Activated naive CD4-positive, alpha-beta T cell treated with Interleukin-2 at 50 U/mL for 16 hours (primary cell): Measurements from ENCODE around the gene PCP2.

Source experiments
- DNase-seq: peaks from one replicate; pipeline ENCODE4 v3.0.0-alpha.2; 2020

Gene PCP2

DNA sequence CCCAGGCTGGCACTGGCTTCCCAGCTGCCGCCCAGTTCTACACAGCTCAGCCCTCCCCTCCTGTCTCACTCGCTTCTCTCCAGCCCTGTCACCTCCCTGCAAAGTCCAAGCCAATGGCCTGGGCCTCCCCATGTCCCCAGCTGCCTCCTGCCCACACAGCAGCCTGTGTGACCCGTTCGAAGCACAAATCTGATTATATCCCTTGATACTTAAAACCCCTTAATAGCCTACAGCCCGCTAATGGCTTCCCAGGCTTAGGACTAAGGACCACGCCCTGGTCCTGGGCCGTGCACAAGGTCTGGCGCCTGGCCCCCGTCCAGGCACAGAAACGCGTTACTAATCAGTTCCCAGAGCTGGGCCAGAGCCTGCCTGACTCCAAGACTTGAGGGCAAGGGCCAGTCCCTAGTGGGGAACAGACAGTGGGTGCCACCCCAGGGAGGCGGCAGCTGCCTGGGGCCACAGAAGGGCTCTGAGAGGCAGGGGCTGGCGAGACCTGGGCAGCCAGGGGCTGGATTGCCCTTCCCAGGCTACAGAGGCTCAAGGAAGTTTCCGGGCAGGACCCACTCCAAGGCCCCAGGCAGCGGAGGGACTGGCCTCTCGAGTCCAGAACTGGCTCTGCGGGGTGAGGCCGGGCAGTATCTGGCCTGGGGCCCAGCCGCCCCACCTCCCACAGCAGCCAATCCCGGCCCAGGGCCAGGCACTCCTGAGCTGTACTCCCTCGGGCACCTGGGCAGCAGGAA, 14.6 kb downstream of the PCP2 start:
- DNase-seq: no peak

DNA sequence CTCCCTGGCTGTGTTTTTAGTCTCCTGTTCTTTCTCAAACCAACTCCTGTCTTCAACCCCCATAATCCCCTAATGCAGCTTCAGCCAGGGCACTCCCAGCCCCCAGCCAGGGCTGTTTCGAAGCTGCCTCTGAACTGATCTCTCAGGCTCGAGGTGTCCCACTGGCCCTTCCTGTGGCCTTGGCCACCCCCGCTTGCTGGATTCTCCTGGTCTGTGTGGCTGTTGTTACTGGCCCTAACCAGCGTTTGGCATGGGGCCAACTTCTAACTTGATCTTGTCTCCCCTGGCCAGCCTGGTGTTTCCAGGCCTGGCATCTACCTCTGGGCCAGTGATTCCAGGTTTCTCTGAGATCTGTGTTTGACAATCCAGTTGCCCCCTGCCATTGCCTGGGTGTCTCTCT, 15.2 kb downstream of the PCP2 start:
- DNase-seq: no peak

DNA sequence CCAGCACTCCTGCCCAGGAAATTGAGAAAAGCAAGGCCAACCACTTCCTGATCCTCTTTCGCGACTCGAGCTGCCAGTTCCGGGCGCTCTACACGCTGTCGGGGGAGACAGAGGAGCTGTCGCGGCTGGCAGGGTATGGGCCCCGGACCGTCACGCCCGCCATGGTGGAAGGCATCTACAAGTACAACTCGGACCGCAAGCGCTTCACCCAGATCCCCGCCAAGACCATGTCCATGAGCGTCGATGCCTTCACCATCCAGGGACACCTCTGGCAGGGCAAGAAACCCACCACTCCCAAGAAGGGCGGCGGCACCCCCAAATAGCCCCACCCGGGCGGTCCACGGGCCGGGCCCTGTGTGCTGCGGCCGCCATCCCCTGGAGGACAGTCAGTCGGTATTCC, 15.8 kb downstream of the PCP2 start:
- DNase-seq: no peak

DNA sequence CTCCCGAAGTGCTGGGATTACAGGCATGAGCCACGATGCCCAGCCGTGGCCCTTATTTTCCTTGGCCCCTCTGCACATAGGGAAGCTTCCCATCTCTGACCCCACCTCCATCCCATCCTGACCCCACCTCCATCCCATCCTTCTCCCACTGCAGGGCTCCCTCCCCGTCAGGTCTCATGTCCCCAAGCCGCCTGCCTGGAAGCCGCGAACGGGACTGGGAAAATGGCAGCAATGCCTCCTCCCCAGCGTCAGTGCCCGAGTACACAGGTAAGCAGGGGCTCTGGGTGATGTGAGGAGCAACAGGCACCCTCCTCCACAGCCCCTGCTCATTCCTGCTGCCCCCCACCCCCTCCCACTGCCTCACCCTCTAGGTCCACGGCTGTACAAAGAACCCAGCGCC, 16.3 kb downstream of the PCP2 start:
- no peak for DNase-seq

DNA sequence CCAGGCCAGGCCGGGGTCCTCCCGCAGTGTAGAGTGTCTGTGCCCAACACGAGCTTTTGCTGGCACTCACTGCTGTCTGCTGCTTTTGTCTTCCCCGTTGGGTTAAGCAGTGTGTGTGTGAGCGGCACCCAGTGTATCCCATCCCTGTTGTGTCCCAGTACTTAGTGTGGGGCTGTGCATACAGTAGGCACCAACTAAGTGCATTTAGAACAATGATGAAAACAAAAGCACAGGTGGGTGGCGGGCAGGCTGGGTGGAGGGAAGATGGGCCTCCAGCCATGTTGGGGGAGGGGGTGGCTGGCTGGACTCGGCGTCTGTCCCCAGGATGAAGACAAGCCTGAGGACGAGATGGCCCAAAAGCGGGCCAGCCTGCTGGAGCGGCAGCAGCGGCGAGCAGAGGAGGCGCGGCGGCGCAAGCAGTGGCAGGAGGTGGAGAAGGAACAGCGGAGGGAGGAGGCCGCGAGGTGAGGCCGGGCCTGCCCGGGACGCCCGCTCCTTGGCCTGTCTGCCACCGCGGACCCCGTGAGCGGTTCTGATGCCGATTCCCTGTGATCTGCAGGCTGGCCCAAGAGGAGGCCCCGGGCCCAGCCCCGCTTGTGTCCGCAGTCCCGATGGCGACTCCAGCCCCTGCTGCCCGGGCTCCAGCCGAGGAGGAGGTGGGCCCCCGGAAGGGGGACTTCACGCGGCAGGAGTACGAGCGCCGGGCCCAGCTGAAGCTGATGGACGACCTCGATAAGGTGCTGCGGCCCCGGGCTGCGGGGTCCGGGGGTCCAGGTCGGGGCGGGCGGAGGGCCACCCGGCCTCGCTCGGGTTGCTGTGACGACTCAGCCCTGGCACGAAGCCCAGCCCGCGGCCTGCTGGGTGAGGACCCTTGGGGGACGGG, 18.4 kb downstream of the PCP2 start:
- no peak for DNase-seq

DNA sequence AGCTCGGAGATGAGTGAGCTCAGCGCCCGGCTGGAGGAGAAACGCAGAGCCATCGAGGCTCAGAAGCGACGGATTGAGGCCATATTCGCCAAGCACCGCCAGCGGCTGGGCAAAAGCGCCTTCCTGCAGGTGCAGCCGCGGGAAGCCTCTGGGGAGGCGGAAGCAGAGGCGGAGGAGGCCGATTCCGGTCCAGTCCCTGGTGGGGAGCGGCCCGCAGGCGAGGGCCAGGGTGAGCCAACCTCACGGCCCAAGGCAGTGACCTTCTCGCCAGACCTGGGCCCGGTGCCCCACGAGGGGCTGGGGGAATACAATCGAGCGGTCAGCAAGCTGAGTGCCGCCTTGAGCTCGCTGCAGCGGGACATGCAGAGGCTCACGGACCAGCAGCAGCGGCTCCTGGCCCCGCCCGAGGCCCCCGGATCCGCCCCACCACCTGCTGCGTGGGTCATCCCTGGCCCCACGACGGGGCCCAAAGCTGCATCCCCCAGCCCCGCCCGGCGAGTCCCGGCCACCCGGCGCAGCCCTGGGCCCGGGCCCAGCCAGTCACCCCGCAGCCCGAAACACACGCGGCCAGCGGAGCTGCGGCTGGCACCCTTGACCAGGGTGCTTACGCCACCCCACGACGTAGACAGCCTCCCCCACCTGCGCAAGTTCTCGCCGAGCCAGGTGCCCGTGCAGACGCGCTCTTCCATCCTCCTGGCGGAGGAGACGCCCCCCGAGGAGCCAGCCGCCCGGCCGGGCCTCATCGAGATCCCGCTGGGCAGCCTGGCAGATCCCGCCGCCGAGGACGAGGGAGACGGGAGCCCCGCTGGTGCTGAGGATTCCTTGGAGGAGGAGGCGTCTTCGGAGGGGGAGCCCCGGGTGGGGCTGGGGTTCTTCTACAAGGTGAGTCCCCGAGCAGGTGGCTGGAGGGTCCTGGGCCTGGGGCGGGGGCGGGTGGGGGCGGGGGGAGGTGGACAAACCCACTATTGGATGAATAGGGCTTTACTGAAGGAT, 20.9 kb downstream of the PCP2 start:
- DNase-seq: no peak

DNA sequence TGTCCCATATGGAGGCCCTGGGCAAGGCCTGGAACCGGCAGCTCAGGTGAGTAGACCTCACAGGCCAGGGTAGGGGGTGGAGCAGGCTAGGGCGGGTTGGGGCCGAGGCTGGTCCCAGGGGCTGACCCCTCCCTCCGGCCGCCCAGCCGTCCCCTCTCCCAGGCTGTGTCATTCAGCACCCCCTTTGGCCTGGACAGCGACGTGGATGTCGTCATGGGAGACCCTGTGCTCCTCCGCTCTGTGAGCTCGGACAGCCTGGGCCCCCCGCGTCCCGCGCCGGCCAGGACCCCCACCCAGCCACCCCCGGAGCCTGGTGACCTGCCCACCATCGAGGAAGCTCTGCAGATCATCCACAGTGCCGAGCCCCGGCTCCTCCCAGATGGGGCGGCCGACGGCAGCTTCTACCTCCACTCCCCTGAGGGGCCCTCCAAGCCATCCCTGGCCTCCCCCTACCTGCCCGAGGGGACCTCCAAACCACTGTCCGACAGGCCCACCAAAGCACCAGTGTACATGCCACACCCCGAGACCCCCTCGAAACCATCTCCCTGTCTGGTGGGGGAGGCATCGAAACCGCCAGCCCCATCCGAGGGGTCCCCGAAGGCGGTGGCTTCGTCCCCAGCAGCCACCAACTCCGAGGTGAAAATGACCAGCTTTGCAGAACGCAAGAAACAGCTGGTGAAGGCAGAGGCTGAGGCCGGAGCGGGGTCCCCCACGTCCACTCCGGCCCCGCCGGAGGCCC, 21.8 kb downstream of the PCP2 start:
- no peak for DNase-seq

DNA sequence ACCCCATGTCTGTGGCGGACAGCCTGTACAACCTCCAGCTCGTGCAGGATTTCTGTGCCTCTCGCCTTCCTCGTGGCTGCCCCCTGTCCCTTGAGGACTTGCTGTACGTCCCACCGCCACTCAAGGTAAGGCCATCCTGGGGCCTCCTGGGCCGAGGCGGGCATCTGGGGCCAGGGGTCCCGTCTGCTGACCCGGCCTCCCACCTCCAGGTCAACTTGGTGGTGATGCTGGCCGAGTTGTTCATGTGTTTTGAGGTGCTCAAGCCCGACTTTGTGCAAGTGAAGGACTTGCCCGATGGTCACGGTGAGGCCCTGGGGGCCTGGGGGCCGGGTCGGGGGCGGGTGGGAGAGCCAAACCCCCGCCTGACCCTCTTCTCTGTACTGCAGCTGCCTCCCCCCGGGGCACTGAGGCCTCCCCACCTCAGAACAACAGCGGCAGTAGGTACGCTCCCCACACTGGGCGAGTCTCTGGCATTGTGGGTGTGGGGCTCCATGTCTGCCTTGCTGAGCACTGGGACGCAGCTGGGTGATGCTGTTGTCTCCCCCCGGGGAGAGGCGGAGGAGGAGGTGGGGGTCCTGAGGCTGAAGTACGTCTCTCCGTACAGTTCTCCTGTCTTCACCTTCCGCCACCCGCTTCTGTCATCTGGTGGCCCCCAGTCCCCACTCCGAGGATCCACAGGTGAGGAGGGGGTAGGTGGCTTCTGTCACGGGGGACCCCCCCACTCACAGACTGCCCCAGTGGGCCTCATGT, 22.9 kb downstream of the PCP2 start:
- no peak for DNase-seq

DNA sequence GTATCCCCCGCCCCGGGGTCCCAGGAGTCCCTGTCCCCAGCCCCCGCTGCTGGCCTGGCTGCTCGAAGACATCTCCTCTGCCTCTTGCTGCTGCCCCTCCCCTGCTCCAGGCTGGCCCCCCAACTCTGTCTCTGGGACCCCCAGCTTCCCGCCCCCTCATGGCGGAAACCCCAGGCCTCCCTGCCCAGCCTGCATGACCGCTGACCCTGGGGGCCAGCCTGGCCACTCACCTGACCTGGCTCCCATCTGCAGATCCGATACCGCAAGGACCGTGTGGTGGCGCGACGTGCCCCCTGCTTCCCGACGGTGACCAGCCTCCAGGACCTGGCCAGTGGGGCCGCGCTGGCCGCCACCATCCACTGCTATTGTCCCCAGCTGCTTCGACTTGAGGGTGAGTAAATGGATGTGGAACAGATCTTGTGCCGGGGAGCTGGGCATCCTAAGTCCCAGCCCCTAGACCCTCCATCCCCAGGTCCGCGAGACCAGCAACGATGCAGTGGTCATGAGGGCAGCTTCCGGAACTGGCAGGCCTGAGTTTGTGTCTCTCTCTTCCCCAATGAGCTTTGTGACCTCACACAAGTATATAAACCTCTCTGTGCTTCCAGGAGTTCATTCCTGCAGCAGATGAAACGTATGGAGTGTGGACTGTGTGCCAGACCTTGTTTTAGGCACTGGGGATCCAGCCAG, 25.5 kb downstream of the PCP2 start:
- DNase-seq: no peak

DNA sequence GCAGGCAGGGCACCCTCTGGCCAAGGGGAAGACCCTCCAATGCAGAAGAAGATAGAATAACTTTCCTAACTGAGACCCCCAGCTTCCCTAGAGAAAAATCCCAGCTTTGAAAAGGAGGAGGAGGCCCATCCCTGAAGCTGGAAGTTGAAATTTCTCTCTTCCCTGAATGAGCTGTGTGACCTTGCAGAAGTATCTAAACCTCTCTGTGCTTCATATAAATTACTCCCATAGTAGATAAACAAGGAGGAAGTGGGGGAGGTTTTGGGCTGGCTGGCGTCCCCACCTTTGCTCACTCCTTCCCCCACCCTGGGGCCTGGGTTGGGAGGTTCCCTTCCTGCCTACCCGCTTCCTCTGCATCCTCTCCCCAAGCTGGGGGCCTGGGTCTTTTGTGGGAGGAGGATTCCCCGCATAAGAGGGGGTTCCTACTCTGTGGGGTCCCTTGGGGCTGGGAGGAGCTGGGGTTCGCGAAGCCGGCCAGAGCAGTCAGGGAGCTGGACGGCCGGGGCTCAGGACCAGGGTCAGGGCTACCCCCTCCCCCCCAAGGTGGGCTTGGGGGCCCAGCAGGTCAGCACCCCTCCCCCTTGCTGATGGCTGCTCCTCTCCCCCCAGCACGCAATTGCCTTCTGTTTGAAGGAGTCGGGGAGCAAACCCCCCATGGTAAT, 26.2 kb downstream of the PCP2 start:
- no peak for DNase-seq

DNA sequence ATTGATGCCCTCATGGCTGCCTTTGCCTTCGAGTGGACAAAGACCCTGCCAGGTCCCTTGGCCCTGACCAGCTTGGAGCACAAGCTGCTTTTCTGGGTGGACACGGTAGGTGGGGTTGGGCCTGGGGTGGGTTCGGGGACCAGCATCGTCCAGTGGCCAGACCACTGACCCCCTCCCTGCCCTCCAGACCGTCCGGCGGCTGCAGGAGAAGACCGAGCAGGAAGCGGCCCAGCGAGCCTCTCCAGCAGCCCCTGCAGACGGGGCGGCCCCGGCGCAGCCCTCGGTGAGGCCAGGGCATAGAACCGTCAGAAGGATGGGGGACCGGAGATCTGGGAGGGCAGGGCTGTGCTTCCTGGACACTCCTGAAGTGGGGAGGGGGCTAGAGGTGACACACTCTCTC, 27.2 kb downstream of the PCP2 start:
- DNase-seq: no peak

DNA sequence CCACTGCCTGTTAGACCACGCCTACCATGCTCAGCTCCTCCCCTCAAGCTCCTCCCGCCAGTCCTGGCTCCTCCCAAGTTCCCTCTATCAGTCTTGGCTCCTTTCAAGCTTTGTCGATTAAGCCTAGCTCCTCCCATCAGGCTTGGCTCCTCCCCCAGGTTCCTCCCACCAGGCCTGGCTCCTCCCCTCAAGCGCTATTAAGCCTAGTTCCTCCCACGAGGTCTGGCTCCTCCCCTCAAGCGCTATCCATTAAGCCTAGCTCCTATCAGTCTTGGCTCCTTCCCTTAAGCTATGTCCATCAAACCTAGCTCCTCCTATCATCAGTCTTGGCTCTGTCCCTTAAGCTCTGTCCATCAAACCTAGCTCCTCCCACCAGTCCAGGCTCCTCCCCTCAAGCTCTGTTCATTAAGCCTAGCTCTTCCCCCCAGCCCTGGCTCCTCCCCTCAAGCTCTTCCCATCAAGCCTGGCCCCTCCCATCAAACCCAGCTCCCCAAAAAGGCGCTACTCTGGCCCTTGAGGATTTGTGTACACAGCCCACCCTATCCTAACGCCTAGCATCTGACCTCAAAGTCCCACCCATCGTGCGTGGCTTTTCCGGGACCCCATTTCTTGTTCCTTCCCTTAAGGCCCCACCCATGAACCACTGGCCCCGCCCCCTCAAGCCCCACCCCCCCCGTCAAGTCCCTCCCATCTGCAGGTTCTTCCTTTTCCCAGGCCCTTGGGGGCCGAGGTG, 27.9 kb downstream of the PCP2 start:
- peak; percentile 13 for DNase-seq

DNA sequence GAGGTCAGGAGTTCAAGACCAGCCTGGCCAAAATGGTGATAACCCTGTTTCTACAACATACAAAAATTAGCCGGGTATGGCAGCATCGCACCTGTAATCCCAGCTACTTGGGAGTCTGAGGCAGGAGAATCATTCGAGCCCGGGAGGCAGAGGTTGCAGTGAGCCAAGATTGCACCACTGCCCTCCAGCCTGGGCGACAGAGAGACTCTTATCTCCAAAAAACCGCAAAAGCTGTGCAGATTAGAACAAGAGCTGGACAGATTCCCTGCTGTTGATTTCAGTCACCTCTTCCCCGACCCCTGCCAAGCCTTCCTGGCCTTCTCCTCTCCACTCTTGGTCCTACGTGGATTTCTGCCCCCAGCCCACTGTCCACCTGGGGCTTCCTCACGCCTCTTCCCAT, 29.6 kb downstream of the PCP2 start:
- DNase-seq: no peak

DNA sequence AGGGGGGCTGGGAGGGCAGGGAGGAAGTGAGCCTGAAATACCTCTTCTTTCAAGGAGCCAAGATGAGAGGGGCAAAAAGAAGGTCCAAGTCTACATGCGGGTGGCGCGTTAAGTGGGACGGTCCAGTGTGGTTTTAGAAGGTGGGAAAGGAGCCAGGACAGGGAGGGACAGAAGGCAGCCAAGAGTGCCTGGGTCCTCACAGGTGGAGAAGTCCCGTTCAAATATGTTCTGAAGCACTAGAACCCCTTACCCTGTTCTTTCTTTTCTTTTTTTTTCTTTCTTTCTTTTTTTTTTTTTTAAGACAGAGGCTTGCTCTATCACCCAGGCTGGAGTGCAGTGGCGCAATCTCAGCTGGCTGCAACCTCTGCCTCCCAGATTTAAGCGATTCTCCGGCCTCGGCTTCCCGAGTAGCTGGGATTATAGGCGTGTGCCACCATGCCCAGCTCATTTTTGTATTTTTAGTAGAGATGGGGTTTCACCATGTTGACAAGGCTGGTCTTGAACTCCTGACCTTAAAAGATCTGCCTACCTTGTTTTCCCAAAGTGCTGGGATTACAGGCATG, 30.5 kb downstream of the PCP2 start:
- DNase-seq: no peak

DNA sequence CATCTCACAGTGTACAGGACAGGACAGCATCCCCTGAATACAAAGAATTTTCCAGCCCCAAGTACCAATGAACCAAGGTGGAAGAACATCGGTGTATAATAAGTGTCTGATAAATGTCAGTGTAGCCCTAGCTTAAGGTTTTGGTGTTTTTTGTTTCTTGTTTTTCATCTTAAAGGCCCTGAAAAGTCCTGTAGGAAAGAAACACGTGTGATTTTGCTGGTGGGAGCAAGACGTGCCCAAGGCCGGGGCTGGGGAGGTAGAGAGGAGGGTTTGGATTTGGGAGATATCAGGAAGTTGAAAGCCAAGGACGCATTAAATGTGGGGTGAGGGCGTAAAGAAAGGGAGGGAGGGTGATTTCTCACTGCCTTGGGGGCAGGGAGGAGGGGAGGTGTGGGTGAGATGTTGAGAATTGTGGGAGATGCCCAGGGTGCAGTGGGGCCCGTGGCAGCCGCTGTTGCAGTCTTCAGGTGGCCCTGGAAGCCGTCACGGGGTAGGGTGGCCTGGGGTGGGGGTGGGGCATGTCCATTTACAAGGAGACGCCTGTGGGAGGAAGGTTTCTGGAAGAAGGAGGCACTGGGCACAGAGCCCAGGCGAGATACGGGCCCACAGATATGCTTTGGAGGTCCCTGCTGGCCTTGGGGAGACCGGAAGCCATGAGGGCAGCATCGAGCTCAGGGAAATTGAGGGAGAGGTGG, 31.1 kb downstream of the PCP2 start:
- DNase-seq: no peak

DNA sequence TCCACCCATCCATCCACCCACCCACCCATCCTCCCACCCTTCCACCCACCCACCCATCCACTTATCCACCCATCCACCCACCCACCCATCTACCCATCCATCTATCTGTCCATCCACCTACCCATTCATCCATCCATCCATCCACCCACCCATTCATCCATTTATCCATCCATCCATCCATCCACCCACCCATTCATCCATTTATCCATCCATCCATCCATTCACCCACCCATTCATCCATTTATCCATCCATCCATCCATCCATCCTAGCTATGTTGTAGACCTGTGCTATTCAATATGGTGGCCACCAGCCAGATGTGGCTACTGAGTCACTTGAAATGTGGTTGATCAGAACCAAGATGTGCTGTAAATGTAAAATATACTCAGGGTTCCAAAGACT, 32.8 kb downstream of the PCP2 start:
- DNase-seq: no peak

DNA sequence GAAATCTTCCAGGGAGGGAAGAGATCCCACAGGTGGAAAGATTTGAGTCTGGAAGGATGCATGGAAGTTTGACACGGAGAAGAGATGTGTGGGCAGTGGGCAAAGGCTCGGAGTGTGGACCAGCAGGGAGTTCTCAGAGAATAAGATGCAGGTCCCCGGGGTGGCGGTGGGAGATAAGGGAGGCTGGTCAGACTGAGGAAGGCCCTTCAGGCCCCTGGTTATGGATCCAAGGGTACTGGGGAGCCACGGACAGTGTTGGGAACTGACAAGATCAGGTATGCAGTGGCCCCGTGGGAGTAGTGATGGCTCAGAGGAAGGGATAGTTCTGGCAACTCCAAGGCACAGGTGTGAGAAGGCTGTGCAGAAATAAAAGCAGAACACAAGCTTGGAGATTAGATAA, 35.3 kb downstream of the PCP2 start:
- DNase-seq: no peak

DNA sequence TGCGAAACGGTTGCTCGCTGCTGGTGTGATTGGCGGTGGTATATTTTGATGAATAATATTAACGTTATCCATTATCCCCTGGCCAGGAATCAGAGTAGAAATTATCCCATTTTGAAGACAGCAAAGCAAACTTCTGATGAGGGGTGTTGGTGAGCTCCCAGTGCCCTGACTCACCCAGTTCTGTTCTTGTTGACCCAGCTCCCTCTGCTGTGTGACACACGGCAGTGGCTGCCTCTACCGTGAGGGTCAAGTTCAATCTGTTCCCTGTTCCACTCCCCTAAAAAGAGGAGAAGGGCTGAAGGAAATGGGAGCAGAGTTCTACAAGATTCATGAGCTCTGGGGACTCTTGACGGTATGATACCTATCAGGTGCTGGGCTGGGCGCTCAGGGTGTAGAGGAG, 35.8 kb downstream of the PCP2 start:
- DNase-seq: no peak
